Measurements from ENCODE around the gene NWD2.
A peak's percentile ranks its signal among the peaks of the same experiment; 100 is the strongest.

Gene NWD2

DNA sequence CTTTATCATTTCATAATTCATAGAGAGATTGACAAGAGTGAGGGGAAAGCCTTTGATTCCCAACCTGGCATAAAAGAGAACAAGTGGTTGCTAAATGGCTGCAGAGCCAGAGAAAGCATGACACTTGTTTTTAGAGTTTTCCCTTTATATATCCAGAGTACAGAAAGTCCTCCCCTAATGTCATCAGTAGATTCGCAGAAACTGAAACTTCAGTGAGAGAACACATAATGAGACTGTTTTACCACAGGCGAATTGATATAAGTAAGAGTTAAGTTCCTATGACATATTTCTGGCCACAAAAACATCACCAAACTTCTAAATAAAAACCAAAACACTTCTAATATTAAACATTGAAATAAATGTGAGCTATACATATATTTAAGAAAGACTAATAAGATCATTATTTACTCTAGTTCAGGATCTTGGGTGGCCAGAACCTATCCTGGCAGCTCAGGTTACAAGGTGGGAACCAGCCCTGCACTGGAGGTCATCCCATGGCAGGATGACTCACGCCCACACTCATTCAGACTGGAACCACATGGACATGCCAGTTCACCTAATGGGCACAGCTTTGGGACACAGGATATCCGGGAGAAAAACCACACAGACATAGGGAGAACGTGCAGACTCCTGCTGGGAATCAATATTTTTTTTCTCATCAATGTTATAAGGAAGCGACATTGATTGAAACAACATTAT is 35.5 kb downstream of the NWD2 start:
- DNase-seq (ENCODE audit: low spot score), result no peak

DNA sequence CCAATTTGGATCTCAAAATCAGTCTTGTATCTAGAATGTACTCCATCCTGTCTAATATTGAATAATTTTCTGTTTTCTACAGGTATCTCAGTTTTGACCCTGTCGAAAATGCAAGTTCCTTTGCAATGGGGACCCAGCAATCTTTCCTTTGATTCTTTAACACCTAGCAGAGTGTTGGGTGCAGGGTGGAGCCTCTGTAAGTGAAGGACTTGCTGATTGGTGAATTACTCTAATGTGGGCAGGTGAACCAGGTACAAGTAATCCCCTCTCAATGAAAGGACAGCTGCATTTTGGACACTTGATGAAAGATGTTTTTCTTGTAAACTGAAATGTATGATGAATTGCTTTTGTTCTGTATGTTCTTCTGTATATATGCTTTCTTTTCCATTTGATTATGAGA is 54.9 kb downstream of the NWD2 start:
- DNase-seq (ENCODE audit: low spot score), result no peak

DNA sequence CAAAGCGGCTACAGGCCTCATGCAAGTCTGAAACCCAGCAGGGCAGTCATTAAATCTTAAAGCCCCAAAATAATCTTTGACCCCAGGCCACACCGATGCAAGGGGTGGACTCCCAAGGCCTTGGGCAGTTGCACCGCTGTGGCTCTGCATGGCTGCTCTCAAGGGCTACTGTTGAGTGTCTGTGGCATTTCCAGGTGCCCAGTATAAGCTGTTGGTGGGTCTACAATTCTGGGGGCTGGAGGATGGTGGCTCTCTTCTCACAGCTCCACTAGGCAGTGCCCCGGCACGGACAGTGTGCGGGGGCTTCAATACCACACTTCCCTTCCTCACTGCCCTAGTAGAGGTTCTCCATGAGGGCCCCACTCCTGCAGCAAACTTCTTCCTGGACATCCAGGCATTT is 60.1 kb downstream of the NWD2 start:
- DNase-seq (ENCODE audit: low spot score), result no peak

DNA sequence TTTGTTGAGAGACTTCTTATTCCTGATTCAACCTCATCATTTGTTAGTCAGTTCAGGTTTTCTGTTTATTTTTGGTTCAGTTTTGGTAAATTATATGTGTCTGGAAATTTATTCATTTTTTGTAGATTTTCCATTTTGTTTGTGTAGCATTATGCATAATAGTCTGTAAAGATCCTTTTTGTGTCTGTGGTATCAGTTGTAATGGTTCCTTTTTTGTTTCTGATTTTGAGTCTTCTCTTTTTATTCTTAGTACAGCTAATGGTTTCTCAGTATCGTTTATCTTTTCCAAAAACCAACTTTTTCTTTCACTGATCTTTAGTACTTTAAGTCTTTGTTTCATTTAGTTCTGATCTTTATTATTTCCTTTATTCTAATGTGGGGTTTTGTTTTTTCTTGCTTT is 61.4 kb downstream of the NWD2 start:
- no peak for DNase-seq (ENCODE audit: low spot score)

DNA sequence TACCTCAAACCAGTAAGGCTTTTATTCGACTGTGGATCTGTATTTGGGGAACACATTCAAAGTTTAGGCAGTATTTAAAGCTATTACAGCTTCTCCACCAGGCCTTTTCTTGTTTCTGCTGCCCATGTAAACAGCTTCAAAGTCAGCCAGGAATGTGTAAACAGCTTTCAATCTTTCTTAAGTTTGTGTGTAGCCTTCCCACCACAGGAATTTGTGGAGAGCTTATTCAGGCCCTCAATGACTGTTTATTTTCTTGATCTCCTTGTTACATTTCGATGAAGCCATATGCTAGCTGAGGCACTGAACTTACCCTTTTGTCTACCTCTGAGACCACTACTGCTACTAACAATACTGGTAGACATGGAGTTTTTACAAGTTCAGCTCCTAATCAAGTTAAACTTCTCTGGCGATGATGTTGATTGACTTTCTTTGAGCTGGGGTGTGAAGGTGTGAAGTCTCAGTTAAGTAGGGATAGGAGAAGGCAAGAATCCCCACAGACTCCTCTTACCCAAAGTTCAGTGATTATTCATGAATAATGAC is 72.6 kb downstream of the NWD2 start:
- DNase-seq (ENCODE audit: low spot score), result no peak

DNA sequence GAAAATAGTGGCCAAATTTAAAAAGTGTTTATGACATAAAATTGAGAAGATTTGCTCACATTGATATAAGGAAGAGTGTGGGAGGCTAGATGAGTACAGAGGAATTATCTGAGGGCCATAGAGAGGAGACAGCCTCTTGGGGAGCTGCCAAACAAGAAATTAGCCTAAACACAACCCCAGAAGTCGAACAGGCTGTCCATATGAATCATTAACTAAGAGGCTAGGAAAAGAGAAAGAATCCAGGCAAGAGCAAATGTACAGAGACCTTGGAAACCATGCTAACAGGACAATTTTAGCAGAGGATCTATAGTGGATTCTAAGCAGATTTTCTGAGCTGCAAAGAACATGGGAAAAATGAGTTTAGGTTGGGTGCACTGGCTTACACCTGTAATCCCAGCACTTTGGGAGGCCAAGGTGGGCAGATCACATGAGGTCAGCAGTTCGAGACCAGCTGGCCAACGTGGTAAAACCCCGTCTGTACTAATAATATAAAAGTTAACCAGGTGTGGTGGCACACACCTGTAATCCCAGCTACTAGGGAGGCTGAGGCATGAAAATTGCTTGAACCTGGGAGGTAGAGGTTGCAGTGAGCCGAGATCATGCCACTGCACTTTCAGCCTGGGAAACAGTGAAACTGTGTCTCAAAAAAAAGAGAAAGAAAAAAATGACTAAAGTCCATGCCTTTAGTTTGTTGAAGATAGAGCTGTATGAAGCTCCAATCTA is 76.1 kb downstream of the NWD2 start:
- no peak for DNase-seq (ENCODE audit: low spot score)

DNA sequence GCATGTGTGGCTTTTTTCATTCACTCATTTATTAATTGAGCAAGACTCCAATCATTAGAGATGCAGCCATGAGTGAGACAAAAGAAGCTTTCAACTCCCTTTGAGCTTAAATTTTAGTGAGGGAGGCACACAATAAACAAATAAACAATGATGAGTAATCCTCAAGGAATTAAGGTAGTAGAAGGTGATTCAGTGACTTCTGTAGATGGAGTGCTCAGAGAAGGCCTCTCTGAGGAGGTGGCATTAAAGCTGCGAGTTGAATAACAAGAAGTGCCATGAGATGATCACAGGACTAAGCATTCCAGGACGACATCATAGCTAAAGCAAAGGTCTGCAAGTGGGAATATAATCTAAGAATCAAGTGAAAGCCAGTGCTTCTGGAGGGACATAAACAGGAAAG is 77.6 kb downstream of the NWD2 start:
- no peak for DNase-seq (ENCODE audit: low spot score)

DNA sequence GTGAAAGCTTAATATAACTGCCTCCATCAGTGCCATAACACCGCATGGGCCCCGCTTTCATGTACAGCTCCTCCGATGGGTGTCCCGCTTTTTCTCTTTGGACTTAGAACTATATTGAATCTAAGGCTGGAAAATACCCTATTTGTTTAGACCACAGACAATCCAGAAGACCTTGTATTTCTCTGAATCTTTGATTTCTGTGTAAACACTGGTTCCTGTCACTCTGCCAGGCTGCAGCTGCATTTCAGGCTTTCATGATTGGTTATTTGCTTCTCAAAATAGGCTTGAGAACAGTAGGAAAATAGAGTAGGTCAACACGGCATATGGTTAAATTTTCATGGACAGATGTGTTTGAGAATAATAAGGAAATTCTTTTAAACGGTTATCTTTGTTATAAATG is 80.0 kb downstream of the NWD2 start:
- no peak for DNase-seq (ENCODE audit: low spot score)

DNA sequence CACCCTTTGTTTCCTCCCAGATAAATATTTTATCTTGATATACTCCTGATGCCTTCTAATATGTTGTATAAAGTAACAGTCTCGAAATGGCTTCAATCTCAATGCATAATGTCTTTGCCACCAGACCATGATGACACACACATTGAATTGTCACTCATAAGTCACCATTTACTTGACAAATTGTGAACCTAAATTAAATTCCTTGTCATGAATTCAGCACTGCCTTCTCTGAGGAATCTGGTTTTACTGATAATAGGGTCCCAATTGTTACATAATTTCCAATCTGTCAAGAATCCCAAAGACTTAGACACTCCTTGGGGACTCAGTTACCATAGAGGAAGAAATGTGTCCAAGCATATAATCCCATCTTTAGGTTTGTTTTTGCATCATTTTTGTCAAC is 82.3 kb downstream of the NWD2 start:
- DNase-seq (ENCODE audit: low spot score), result no peak

DNA sequence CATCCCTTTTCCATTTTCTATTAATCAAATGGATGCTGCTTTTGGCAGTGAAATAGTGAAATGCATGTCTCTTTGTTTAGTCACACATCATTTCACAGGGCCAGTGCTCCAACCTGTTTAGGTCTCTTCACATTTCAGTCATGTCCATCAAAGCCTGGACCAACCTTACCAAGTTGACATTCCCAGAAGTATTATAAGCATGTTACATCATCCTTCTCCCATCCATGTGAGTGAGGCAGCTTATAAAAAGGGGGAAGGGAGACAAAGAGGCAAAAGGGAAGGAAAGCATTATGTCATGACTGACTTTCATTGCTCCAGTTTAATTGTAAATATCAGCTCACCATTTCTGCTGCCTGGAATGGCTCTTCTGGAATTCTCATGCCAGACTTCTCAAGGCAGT is 94.4 kb downstream of the NWD2 start:
- no peak for DNase-seq (ENCODE audit: low spot score)

DNA sequence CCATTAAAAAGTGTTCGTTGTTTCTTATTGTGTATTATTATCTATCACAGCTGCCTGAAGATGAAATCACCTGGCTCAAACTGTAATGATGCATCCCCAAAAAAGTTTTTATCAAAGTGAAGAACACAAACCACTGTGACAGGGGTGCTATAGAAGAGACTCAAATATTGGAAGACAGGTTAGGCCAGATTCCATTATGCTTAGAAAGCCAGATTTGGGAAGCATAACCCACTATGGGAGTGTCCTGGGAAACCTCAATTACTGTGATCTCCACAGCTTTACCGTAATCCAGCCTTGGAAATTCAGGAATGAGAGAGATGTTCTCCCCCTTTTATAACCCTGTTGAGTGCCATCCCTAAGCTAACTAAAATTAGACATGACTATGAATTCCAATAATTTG is 114.2 kb downstream of the NWD2 start:
- DNase-seq (ENCODE audit: low spot score), result no peak

DNA sequence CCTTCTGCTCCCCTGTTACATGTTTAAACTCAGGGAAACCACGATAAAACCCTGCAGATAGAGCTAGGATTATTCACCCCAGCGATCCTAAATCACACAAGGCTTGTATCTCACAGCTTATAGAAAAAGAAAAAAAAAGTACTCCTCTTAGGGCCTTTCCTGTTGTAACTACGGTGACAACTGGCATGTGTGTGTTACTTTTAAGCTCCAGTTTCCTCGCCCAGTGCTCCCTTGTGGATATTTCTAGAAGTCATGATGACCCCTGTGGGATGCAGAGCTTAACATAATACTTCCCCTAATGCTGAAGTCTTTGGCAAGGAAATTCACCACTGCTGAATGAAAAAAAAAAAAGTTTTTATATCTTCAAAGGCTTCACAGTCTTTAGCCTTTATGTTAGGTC is 114.7 kb downstream of the NWD2 start:
- DNase-seq (ENCODE audit: low spot score), result no peak

DNA sequence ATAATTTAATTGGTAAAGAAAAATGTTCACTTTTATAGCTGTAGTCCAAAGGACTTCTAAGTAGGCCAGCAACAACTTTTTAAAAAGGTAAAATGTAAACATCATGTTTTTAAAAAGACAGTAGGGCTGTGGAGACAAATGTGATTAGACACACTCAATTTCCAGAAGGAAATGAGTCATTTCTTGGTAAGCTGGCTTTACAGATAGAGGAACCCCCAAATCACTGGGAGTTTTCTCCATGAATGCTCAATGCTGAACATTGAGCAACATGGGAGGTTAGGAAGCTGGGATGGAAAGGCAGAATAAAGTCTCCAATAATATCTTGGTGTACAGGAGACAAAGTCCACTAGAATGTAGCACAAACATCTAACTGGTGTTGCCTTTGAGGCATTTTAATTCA is 121.3 kb downstream of the NWD2 start:
- no peak for DNase-seq (ENCODE audit: low spot score)

DNA sequence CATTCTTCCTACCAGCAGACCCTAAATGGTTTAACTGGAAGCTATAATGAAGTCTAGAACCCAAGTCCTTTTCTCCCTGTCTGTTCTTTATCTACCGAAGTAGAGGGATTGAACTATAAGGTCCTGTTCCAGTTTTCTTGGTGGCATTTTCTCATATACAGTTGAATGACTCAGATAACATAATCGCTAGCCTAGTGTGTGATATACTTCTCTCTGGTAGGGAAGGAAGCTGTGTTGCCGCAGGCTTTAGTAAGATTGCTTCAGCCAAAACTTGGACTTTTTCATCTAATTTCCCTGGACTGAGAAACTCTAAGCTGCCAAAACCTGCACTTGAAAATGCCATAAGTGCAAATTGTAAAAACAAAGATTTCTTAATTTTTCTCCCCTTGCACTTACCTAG is 123.4 kb downstream of the NWD2 start:
- no peak for DNase-seq (ENCODE audit: low spot score)

DNA sequence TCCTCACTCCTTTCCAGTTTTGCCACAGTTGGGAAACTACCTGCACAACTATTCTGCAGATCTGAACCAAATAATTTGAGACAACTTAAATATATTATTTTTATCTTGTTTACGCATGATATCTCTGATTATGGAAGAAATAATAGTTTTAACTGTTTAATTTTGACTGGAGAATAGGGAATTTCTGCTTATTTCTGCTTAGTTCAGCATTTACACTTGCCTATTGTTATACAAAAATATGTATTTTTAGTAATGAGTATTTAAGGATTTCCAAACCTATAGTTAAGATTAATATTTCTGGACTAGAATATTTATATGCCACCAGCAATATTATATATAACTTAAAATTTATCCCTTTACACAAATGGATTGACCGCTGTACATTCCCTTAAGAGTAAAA is 125.5 kb downstream of the NWD2 start:
- no peak for DNase-seq (ENCODE audit: low spot score)

DNA sequence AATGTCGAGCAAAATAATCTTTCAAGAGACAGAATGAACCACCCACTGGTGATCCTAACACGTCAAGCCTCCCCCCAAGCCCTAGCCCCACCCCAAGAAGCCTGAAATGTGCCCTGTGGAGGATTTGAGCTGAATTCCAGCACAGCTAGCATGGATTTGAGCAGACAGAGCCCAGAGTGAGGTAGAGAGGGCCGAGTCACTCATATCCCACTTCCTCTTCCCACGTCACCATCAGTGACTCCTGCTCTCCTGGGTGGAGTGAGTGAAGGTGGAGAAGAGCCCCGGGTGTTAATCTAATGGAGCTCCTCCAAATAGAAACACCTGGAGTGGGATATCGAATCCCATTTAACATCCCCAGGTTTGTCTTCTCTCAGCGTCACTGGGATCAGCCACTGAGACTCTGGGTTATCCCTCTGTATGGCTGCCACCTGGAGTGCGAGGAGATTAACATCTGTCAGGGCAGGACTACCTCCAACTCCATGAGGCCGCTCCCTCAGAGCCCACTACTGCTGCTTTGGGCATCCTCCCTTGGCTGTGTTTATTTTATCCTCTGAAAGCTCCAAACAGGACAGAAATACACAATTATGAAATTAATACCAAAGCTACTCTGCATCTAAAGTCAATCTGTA is 136.6 kb downstream of the NWD2 start:
- no peak for DNase-seq (ENCODE audit: low spot score)

DNA sequence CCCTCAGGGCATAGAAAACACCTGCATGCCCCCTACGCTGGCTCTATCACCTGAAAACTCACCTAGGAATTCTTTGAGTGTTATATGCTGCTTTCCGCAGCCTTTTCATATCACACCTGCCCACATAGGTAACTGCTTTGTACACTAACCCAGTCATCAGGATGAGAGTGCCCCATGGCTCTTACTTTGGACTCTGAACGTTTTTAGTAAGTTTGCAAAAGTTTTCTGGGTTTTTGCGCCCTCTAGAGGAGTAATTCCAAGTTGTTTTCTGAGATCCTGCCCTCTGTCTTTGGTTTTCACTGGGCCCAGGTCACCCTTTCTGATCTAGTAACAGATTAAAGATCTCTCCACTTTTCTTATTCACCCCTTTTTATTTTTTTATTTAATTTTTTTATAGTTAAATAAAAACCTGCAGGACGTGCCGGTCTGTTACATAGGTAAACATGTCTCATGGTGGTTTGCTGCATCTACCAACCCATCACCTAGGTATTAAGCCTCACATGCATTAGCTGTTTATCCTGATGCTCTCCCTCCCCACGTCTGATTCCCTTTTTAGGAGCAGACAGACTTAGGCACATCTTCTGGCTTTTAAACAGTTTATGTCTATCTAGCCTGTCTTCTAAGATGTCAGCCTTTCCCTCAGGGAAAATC is 139.2 kb downstream of the NWD2 start:
- peak; percentile 46 for DNase-seq (ENCODE audit: low spot score)

DNA sequence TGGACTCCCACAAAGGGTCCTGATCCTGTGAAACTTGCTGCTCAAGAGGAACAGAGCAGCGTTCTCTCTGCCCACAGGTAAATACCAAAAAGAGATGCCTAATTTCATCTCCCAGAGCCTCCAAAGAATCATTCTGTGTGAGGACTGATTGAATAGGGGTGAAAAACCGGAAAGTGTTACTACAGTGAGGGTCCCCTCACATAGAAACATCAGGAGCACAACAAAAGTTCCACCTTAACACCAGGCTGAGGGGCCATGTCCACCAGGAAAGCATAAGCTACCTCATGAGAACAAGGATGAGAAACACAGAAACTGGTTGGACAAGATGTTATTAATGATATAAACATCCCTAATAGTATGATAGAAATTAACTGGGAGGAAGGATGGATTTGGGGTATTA is 140.9 kb downstream of the NWD2 start:
- no peak for DNase-seq (ENCODE audit: low spot score)

DNA sequence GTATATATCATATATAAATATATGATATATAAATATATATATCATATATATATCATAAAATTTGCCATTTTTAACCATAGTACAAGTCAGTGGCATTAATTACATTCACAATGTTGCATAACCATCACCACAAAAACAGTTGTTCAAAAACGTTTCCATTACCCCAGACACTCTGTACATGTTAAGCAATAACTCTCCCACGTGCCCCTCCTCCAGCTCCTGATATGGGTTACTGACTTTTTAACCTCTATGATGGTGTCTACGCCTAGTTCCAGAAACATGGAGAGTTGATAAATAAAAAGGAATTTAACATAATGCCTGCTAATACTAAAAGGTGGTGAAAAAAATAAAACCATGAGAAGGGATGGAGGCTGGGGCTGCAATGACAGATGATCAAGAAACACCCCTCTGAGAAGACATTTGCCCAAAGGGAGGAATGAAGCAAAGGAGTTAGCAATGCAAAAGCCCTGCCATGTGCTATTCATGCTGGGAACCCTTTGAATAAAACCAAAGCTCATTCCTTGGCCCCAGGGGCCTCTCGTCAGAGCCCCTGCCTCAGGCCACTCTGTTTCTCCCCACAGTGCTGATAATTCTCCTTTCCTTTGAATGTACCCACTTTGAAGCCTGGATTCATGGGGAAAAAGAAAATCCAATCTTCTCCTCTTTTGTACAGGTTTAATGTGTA is 144.3 kb downstream of the NWD2 start:
- DNase-seq (ENCODE audit: low spot score), result no peak

DNA sequence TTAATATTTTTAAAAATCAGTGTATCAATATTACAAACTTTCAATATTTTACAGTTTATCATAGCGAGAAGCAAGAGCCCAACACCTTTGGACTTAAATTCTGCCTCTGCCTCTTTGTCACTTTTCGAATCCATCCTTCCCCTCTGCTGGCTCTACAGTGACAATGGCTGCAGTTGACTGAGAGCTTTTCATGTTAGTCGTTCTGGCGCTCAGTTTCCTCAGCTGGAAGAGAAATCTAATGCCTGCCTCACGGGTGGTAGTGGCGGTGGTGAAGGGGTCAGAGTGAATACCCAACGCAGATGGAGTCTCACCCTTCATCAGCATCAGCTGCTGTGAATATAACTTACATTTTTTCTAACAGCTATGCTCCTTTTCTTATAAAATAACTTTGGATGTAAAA is 144.8 kb downstream of the NWD2 start:
- DNase-seq (ENCODE audit: low spot score), result no peak

DNA sequence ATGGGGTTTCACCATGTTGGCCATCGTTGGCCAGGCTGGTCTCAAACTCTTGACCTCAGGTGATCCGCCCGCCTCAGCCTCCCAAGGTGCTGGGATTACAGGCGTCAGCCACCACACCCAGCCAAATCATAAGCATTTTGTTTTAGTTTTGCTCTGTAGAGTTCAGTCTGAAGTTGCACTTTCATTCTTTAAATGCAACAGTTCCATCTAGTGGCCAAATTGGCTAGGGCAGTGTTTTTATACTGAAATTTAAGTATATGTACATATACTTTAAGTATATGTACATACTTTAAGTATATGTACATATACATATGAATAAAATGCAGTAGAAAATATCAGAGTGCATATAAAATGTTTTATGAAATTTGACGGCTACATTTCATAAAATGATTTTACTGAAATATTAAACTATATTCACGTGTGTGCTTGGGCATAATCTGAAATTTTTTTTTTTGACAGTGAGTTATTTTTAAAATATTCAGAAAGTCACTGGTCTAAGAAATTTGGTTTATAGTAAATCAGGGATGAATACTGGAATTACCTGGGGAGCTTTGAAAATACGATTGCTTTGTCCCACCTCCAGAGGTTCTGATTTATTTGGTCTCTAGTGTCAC is 145.5 kb downstream of the NWD2 start:
- DNase-seq (ENCODE audit: low spot score), result peak; percentile 35
